H1 (cell line): ENCODE results near the gene FOXL1. TPM values are rescaled to one million over a fixed set of nuclear protein-coding genes. Genes with fewer than 3 reads are reported as not detected.

Source experiments
- CTCF ChIA-PET: fragments of 300-600 bp; sonication (Branson Sonifier 250); formaldehyde crosslinking; loops from one replicate; lab custom pipeline; 2021; ENCODE audit not compliant: partially characterized antibody; lab: Charles Lee
- POLR2A ChIA-PET: fragments of 300-600 bp; sonication (Branson Sonifier 250); formaldehyde crosslinking; loops from one replicate; lab custom pipeline; 2021; ENCODE audit warnings: inconsistent platforms; ENCODE audit not compliant: partially characterized antibody; lab: Charles Lee
- DNase-seq, 2 experiments: peaks; one replicate each; pipeline versions ENCODE4 v3.0.0 to v3.0.0-alpha.2; 2010 to 2022; ENCODE audit warnings: low spot score in 2 of 2, low read depth in 1 of 2, mixed read lengths in 1 of 2
- FAIRE-seq: peaks from 2 replicates; lab custom pipeline; 2011; peaks lifted over from hg19 to GRCh38; lab: Jason Lieb, UNC
- H2AFZ ChIP-seq: 2 replicates; pipeline ENCODE4 v1.8.1; 2012; ENCODE audit warnings: low read length, inconsistent platforms
- H2AK5ac ChIP-seq: 2 replicates; pipeline ENCODE4 v1.6.1; 2013; ENCODE audit warnings: low read depth, low read length
- H2BK120ac ChIP-seq: replicated peaks from 2 replicates; pipeline ENCODE3; 2013; ENCODE audit warnings: low read depth, low read length, inconsistent platforms
- H2BK12ac ChIP-seq: 2 replicates; pipeline ENCODE4 v1.6.1; 2013; ENCODE audit warnings: low read depth, low read length
- H2BK15ac ChIP-seq: 2 replicates; pipeline ENCODE4 v1.6.1; 2013; ENCODE audit warnings: low read length
- H2BK20ac ChIP-seq: 2 replicates; pipeline ENCODE4 v1.6.1; 2013; ENCODE audit warnings: low read length
- H2BK5ac ChIP-seq: 2 replicates; pipeline ENCODE4 v1.6.1; 2013; ENCODE audit warnings: low read depth, low read length
- H3K14ac ChIP-seq: 2 replicates; pipeline ENCODE4 v1.6.1; 2013; ENCODE audit warnings: inconsistent platforms; ENCODE audit not compliant: insufficient read length
- H3K18ac ChIP-seq: 2 replicates; pipeline ENCODE4 v1.6.1; 2013; ENCODE audit warnings: low read length; ENCODE audit errors: extremely low read depth
- H3K23ac ChIP-seq: 2 replicates; pipeline ENCODE4 v1.6.1; 2013; ENCODE audit warnings: inconsistent platforms; ENCODE audit not compliant: insufficient read length
- H3K23me2 ChIP-seq: 2 replicates; pipeline ENCODE4 v1.6.1; 2013; ENCODE audit warnings: low read depth, low read length
- H3K27ac ChIP-seq: 2 replicates; pipeline ENCODE4 v1.6.1; 2011; ENCODE audit warnings: low read depth, low read length, inconsistent platforms
- H3K27me3 ChIP-seq, 4 experiments: replicated peaks in 1 of 4; 1 replicate in 1 of 4; 2 replicates in 3 of 4; pipeline versions ENCODE4 v1.6.1 to v1.8.1; 2011 to 2013; ENCODE audit warnings: low read length in 3 of 4, mild to moderate bottlenecking in 3 of 4, inconsistent platforms in 2 of 4, mixed read lengths in 2 of 4, moderate library complexity in 1 of 4; ENCODE audit not compliant: control insufficient read depth in 3 of 4, insufficient read depth in 3 of 4; ENCODE audit errors: extremely low read depth in 1 of 4
- H3K36me3 ChIP-seq, 4 experiments: 2 replicates each; pipeline versions ENCODE4 v1.6.1 to v1.8.1; 2011 to 2013; ENCODE audit warnings: mild to moderate bottlenecking in 4 of 4, low read length in 3 of 4, moderate library complexity in 2 of 4, control low read depth in 1 of 4, inconsistent platforms in 1 of 4; ENCODE audit not compliant: insufficient read depth in 4 of 4, control insufficient read depth in 2 of 4
- H3K4ac ChIP-seq: replicated peaks from 2 replicates; pipeline ENCODE3; 2013; ENCODE audit warnings: low read length, low read depth, mixed read lengths, inconsistent platforms; ENCODE audit not compliant: insufficient read length
- H3K4me1 ChIP-seq, 4 experiments: replicated peaks in 1 of 4; 1 replicate in 1 of 4; 2 replicates in 3 of 4; pipeline versions ENCODE4 v1.6.1 to v1.8.1; 2011 to 2013; ENCODE audit warnings: low read length in 3 of 4, inconsistent platforms in 2 of 4, mixed read lengths in 1 of 4; ENCODE audit not compliant: insufficient read depth in 4 of 4, control insufficient read depth in 3 of 4
- H3K4me2 ChIP-seq, 2 experiments: 2 replicates each; pipeline versions ENCODE4 v1.6.1 to v1.8.1; 2011 to 2013; ENCODE audit warnings: low read depth in 2 of 2, low read length in 2 of 2, control low read depth in 1 of 2, inconsistent platforms in 1 of 2, mild to moderate bottlenecking in 1 of 2; ENCODE audit not compliant: insufficient read depth in 1 of 2
- H3K4me3 ChIP-seq, 4 experiments: fragments of 200-600, 300-600 bp in 1 of 4; sonication (generic), shearing (Covaris generic), sonication (Bioruptor Twin) in 1 of 4; 2 replicates each; pipeline versions ENCODE4 v1.5.1 to v1.8.1; 2011 to 2016; ENCODE audit warnings: low read length in 4 of 4, low read depth in 3 of 4, control low read depth in 2 of 4, inconsistent platforms in 2 of 4, mild to moderate bottlenecking in 2 of 4, mixed read lengths in 1 of 4, moderate library complexity in 1 of 4; ENCODE audit not compliant: insufficient read depth in 2 of 4; ENCODE audit errors: extremely low read depth in 1 of 4
- H3K56ac ChIP-seq: replicated peaks from 2 replicates; pipeline ENCODE3; 2013; ENCODE audit warnings: low read depth, mild to moderate bottlenecking, mixed read lengths, low read length, inconsistent platforms; ENCODE audit not compliant: insufficient read length
- H3K79me1 ChIP-seq: 2 replicates; pipeline ENCODE4 v1.6.1; 2013; ENCODE audit warnings: low read depth, low read length, control low read depth
- H3K79me2 ChIP-seq, 2 experiments: 2 replicates each; pipeline versions ENCODE4 v1.6.1 to v1.8.1; 2012 to 2013; ENCODE audit warnings: low read length in 2 of 2, mild to moderate bottlenecking in 2 of 2, inconsistent platforms in 1 of 2; ENCODE audit not compliant: insufficient read depth in 2 of 2, control insufficient read depth in 1 of 2
- H3K9ac ChIP-seq, 4 experiments: replicated peaks in 1 of 4; 1 replicate in 1 of 4; 2 replicates in 3 of 4; pipeline versions ENCODE4 v1.6.1 to v1.8.1; 2011 to 2013; ENCODE audit warnings: low read depth in 3 of 4, low read length in 3 of 4, control low read depth in 2 of 4, mild to moderate bottlenecking in 2 of 4, moderate library complexity in 2 of 4, inconsistent platforms in 1 of 4; ENCODE audit errors: extremely low read depth in 1 of 4
- H3K9me3 ChIP-seq, 2 experiments: 2 replicates each; pipeline versions ENCODE4 v1.6.1 to v1.8.1; 2012 to 2013; ENCODE audit warnings: mild to moderate bottlenecking in 2 of 2, moderate library complexity in 2 of 2, control low read depth in 1 of 2, inconsistent platforms in 1 of 2, low read depth in 1 of 2, low read length in 1 of 2, mixed read lengths in 1 of 2; ENCODE audit not compliant: insufficient read depth in 2 of 2
- H4K20me1 ChIP-seq, 2 experiments: replicated peaks in 1 of 2; 2 replicates each; pipeline versions ENCODE3 to v1.8.1; 2011 to 2013; ENCODE audit warnings: inconsistent platforms in 2 of 2, low read length in 2 of 2, mild to moderate bottlenecking in 1 of 2; ENCODE audit not compliant: insufficient read depth in 2 of 2, control insufficient read depth in 1 of 2
- H4K5ac ChIP-seq: 2 replicates; pipeline ENCODE4 v1.6.1; 2013; ENCODE audit warnings: low read length, low read depth, mixed read lengths, inconsistent platforms; ENCODE audit not compliant: insufficient read length
- H4K8ac ChIP-seq: 2 replicates; pipeline ENCODE4 v1.8.0; 2013; ENCODE audit warnings: mild to moderate bottlenecking, moderate library complexity, low read length, inconsistent platforms; ENCODE audit not compliant: insufficient read depth; ENCODE audit errors: extremely low read depth
- H4K91ac ChIP-seq: replicated peaks from 2 replicates; pipeline ENCODE3; 2013; ENCODE audit warnings: low read length, mixed read lengths, inconsistent platforms; ENCODE audit not compliant: insufficient read length
- CHD1 ChIP-seq: IDR thresholded peaks from 2 replicates; pipeline ENCODE4 v1.6.1; 2012; ENCODE audit warnings: low read depth, low read length, improper control_type of control experiment
- GTF2F1 ChIP-seq: IDR thresholded peaks from 2 replicates; pipeline ENCODE4 v1.6.1; 2012; ENCODE audit warnings: low read depth, low read length, improper control_type of control experiment, borderline replicate concordance
- KDM4A ChIP-seq: IDR thresholded peaks from one replicate; pipeline ENCODE4 v1.7.1; 2012; ENCODE audit warnings: low read depth, mild to moderate bottlenecking, moderate library complexity, low read length, inconsistent platforms; ENCODE audit not compliant: severe bottlenecking
- PHF8 ChIP-seq: fragments of 200-600 bp; sonication (generic); conservative IDR thresholded peaks from 2 replicates; pipeline ENCODE4 v1.7.1; 2012; ENCODE audit warnings: low read depth, mild to moderate bottlenecking, inconsistent platforms, low read length, moderate library complexity
- RAD21 ChIP-seq, 2 experiments: IDR thresholded peaks in 1 of 2; conservative IDR thresholded peaks in 1 of 2; 2 replicates each; pipeline ENCODE4 v1.6.1; 2011; ENCODE audit warnings: low read depth in 2 of 2, low read length in 2 of 2, improper control_type of control experiment in 1 of 2, inconsistent platforms in 1 of 2, mild to moderate bottlenecking in 1 of 2, moderate library complexity in 1 of 2
- WGBS, 2 experiments: shearing (Covaris generic) in 1 of 2; methylation state at CpG; one replicate each; pipeline versions ENCODE4 v1.1.6 to v1.1.7; 2013 to 2015; ENCODE audit warnings: low lambda C conversion rate in 2 of 2, mixed read lengths in 2 of 2, inconsistent platforms in 1 of 2, low coverage in 1 of 2, missing lambda C conversion rate in 1 of 2; ENCODE audit not compliant: insufficient replicate concordance in 2 of 2, insufficient coverage in 1 of 2, insufficient read length in 1 of 2; ENCODE audit errors: extremely low coverage in 1 of 2, missing lambda C conversion rate in 1 of 2; 5-methylcytosine and 5-hydroxymethylcytosine counted together
- polyA plus RNA-seq, 7 experiments: library from polyadenylated mRNA; depleted of rRNA in 3 of 7; stranded (reverse) in 5 of 7; unstranded in 2 of 7; fragments of >200 nt in 5 of 7; fragments of 200-250 nt in 2 of 7; gene quantifications; 1 replicate in 5 of 7; 2 replicates in 1 of 7; 4 replicates in 1 of 7; pipeline versions ENCODE4 v1.2.1 to v1.2.3, GENCODE V29; 2011 to 2013; ENCODE audit warnings: missing spikeins in 2 of 7, mixed read lengths in 2 of 7
- total RNA-seq: library from RNA; stranded (reverse); fragmentation: NEBNext Ultra II Directional; extraction: Animal tissue kit (Norgen Biotek cat#: 25700); gene quantifications from 2 replicates; pipeline ENCODE4 v1.2.1, GENCODE V29; 2021

The FOXL1 gene
- total and polyA plus RNA-seq, 2 of the 8 experiments (the other 6 are each of a cell fraction or from before 2014, with no cell fraction given), result 0.03 TPM; not detected in 1

DNA sequence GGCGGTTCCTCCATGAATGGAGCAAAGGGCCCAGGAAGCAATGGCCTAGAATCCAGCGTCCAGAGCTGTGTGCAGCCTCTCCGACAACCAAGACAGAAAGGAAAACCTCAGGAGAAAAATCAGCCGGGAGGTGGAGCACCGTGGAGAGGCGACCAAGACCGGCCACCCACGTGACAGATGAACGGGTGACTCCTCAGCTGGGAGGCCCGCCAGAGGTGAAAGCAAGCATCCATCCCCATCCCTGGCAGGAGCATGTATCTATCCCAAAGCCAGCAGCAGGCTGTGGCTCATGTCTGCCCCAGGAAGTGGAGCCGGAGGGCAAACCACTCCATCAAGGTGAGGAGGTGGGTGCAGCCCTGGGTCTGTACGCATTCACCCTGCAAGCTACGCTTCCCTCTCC, 52.1 kb downstream of the FOXL1 start:
- Histone ChIP-seq H3K14ac (no peak overlapping the region), H3K23me2 (no peaks in the 10 kb centered on the region), H2BK20ac (no peak overlapping the region), H3K36me3 (no peaks in the 10 kb centered on the region), H4K91ac (no peak overlapping the region), H4K8ac (peak overlapping the region; percentile 53; the same call in 1 of the 2 replicates), H3K4me1 (no peaks in the 10 kb centered on the region), H2BK12ac (no peak overlapping the region), H2BK120ac (no peak overlapping the region), H3K4me3 (no peak overlapping the region), H3K56ac (no peak overlapping the region), H3K27me3 (0 out of 7 replicates have a peak, but pooled peaks cover 0 to 2% (median 0%) of the 10 kb centered on the region in 4 experiments), H3K9me3 (peaks cover 0 to 2% of the 10 kb centered on the region in 2 experiments; a peak in 1 of 4 replicates), H2BK5ac (no peak overlapping the region), H3K4me2 (no peak overlapping the region), H2BK15ac (no peak overlapping the region), H4K20me1 (no peaks in the 10 kb centered on the region), H3K27ac (no peak overlapping the region), H3K23ac (no peak overlapping the region), H3K79me1 (no peaks in the 10 kb centered on the region), H3K79me2 (no peaks in the 10 kb centered on the region), H4K5ac (no peak overlapping the region), H3K18ac (no peak overlapping the region), H2AK5ac (no peak overlapping the region), H2AFZ (no peak overlapping the region), H3K4ac (no peak overlapping the region), H3K9ac (no peak overlapping the region)
- FAIRE-seq (no peak), DNase-seq (no peak)
- ChIA-PET CTCF (no interaction called here), POLR2A (no interaction called here)
- 90% methylated on average over 13 of the region's 13 CpGs; no CpG with 5 or more reads in 1 of the 2 experiments for WGBS, 2 experiments
- TF ChIP-seq RAD21 (IDR thresholded peaks at IDR 0.05 in 1 of 2, conservative IDR thresholded peaks at IDR 0.05 in 1 of 2; ENCODE audit: low read depth in 2 of 2, low read length in 2 of 2) (no peak), GTF2F1 (no peak), KDM4A (no peak), CHD1 (no peak), PHF8 (no peak)
